HK-2 (cell line): ENCODE measurements around the gene NFATC1.

ENCODE experiments used
- DNase-seq: peaks from one replicate; pipeline ENCODE4 v3.0.0-alpha.2; 2018; ENCODE audit not compliant: unreplicated experiment

The NFATC1 gene

DNA sequence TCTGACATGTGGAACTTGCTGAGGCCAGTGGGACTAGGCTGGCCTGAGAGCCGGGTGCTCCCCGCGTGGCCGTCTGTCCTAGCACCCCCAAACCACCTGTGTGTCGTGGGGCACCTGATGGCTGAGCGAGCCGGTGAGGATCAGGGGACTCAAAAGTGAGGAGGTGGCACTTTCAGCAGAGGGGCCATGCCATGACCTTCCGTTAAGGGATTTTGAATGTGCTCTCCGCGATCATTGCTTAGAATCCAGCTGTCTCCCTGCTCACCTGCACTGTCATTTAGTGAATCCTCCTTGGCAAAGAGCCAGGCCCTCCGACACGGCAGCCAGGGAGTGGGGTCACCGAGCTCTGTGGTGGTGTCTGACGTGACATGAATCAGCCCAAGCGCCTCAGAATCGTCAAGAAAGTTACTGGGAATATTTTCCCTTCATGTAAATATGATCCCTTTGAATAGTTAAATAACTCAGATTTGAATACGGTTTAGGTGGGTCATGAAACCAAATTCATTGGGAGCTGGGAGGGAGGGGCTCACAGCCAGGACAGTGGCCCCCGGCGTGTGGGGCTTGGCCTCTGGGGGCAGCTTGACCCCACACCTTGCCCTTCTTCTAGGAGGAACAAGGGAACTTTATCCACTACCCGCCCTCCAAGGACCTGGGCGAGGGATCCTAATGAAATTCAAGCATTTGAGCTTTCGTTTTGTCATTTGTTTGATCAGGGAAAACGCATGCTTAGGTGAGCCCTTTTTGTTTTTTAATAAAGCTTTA lies 9.5 kb downstream of the NFATC1 start:
- DNase-seq = no peak

DNA sequence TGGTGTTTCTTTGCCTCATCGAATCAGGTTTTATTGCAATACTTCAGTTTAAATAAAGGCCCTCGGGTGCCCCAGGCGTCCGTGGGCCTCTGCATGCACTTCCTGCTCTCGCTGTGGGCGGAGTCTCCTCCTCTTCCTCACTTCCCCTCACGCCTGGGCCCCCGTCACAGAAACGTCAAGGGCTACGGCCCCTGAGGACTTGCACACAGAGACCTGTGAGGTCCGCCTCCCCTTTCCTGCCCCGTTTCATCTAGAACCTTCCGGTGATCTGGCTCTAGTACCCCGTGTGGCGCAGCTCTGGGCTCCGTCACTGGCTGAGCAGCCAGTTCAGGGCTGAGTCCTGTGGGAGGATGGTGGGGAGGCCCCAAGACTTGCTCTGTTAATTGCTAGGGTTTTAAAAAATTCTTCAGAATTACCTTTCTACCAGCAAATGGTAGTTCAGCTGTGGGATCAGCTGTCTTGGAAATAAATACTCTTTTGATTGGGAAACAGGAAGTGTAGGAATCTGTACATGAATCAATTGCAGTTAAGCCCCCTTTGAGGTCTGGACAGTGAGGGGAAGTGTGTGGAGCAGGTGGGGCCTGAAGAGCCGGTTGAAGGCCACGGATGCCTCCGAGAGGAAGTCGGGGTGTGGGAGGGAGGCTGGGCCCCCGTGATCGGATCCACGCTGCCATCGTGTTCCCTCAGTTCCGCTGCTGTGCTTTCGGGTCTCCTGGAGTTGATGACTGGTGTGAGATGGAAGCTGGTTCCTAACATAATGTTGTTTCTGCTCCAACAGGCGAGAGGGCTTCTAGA lies 10.2 kb downstream of the NFATC1 start:
- DNase-seq = no peak

DNA sequence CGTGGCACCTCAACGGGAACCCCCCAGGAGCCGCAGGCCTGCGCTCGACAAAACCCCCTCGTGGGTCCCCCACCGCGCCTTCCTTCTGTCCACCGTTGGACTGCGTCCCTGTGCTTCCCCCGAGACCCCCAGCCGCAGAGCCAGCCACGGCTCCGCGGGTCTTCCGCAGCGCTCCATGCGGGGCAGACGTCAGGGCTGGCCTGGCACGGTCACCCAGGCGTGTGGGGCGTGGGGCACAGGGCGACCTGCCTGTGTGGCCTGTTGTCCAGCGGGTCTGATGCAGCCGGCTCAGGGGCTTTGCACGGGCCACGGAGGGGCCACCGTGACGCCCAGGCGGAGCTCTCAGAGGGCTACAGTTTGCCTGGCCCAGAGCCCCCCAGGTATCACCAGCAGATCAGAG lies 11.0 kb downstream of the NFATC1 start:
- no peak for DNase-seq

DNA sequence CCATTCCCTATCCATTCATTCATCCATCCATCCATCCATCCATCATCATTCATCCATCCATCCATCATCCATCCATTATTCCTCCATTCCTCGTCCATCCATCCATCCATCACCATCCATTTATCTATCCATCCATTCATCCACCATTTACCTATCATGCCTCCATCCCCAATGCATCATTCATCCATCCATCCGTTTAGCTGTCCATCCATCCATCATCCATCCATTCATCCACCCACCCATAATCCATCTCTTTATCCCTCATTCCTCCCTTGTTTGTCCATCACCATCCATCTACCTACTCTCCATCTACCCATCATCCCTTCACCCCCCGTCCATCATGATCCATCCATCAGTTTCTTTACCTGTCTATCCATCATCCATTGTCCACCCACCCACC lies 13.6 kb downstream of the NFATC1 start:
- DNase-seq = no peak

DNA sequence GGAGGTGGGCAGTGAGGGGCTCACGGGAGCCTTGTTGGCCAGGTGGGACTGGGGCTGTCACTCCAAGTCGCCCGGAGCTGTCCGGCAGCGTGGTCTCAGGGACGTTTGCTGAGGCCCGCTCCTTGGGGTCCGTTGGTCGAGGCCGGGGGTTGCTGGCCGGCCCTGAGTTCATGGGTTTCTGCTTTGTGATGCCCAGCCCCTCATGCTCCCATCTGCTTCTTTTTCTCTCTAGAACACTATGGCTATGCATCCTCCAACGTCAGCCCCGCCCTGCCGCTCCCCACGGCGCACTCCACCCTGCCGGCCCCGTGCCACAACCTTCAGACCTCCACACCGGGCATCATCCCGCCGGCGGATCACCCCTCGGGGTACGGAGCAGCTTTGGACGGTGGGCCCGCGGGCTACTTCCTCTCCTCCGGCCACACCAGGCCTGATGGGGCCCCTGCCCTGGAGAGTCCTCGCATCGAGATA lies 14.5 kb downstream of the NFATC1 start:
- no peak for DNase-seq

DNA sequence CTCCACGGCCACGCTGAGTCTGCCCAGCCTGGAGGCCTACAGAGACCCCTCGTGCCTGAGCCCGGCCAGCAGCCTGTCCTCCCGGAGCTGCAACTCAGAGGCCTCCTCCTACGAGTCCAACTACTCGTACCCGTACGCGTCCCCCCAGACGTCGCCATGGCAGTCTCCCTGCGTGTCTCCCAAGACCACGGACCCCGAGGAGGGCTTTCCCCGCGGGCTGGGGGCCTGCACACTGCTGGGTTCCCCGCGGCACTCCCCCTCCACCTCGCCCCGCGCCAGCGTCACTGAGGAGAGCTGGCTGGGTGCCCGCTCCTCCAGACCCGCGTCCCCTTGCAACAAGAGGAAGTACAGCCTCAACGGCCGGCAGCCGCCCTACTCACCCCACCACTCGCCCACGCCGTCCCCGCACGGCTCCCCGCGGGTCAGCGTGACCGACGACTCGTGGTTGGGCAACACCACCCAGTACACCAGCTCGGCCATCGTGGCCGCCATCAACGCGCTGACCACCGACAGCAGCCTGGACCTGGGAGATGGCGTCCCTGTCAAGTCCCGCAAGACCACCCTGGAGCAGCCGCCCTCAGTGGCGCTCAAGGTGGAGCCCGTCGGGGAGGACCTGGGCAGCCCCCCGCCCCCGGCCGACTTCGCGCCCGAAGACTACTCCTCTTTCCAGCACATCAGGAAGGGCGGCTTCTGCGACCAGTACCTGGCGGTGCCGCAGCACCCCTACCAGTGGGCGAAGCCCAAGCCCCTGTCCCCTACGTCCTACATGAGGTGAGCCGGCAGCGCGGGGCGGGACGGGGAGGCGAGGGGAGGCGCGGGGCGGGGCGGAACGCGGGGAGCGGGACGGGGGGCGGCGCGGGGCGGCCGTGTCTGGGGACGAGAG lies 15.2 kb downstream of the NFATC1 start:
- DNase-seq = no peak

DNA sequence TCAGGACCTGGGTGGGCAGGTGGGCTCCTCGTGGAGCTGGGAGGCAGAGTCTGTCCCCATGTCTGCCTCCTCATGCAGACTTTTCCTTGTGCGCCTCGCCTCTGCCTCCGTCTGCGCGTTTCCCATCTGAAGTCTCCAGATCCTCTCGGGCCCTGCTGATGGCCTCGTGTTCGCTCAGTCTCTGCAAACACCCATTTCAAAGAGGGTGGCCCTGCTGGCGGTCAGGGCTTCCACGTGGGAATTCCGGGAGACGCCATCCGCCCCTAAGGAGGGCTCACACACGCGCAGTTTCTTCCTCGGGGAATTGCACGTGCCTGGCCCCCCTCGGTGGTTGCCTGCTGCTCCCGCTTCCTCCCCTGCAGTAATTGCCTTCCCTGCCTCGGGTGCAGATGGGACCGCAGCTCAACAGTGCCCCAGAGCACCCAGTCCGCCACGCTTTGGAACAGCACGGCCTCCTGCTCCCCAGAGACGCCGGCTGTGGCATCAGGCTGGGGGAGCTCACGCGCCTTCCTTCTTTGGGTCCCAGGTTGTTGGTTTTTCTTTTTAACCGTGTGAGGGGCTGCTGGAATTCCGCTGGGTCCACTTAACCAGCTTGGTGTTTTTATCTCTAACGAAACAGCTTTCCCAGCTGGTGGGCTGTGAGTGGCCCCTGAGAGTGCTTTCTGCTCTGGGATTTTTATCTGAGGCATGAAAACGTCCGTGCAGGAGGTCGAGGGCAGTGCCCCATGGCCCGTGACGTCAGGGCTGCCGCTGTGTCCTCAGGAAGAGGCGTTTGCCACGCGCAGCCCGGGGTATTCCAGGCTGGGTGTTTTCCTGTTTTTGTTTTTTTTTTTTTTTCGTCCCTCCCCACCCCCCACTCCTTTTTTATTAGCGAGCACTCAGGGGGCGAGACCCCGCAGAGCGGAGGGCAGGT lies 16.1 kb downstream of the NFATC1 start:
- DNase-seq = no peak

DNA sequence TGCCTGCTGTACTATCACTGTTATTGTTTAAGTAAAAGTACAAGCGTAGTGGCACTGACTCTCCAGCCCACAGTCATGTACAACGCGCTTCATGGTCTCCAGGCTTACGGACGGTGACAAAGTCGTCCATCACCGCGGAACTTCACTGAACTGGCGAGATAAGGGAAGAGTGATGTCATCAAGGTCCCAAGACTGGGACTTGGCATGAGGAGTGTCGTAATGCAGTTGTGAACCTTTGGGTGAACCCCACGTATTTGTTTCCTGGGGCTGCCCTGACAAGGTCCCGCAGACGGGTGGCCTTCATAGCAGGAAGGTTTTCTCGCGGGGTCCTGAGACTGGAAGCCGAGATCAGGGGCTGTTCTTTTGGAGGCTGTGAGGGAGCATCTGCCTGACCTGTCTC lies 17.3 kb downstream of the NFATC1 start:
- DNase-seq = no peak

DNA sequence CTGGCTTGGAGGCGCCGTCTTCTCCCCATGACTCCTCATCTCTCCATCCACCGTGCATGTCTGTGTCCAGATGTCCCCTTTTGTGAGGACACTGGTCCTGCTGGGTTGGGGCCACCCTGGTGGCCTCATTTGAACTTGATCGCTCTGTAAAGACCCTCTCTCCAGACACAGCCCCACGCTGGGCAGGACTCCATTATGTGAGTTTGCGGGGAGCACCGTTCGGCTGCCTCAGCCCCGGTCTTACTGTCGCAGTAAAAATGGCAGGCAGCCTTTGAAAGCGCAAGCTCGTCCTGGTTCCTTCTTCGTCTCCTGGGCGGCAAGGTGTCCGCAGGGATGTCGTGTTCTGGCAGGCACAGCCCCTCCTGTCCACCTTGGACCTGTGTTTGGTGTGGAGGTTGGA lies 17.7 kb downstream of the NFATC1 start:
- DNase-seq = no peak

DNA sequence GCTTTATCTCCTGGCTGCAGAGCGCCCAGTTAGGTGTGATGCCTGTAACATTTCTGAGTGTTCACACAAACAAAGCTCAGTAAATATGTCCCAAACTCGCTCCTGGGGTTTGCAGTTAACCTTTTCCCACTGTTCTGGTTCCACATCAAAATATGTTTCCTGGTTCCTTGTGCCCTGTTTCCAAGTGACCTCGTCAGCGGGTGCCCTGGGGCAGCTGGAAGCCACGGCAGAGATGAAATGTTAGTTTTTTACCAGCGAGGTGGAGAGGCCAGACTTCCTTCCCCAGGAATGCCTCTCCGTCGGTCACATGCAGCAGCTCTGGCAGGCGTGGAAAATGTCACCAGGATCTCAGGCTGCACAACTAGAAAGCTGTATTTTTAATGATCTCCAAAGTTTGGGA lies 18.2 kb downstream of the NFATC1 start:
- DNase-seq = no peak

DNA sequence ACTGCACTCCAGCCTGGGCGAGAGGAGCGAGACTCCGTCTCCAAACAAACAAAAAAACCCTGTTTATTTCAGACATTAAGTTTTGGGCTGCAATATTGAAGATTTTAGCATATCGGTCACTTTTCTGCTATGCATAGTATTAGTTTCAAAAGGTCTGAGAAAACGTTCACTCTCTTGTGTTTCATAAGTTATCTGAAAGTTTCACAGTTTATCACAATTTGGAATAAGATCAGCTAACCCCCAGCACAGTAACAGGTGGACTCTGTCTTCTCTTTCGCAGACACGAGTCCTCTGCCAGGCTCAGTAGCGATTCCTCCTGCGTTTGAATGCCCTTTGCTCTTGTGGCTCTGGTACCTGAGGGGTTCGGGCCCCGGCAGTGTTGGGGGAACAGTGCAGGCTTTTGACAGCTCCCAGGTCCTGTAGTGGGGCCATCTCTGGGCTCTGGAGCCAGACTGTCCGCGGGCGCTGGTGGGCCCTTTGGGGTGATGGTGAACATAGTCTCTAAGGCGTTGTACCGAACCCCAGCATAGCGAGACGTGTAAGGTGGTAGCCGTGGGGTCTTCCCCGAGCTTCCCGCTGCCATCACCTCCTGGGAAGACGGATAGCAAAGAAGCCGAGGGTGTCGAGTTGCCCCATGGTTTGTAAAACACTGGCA lies 20.4 kb downstream of the NFATC1 start:
- DNase-seq = no peak

DNA sequence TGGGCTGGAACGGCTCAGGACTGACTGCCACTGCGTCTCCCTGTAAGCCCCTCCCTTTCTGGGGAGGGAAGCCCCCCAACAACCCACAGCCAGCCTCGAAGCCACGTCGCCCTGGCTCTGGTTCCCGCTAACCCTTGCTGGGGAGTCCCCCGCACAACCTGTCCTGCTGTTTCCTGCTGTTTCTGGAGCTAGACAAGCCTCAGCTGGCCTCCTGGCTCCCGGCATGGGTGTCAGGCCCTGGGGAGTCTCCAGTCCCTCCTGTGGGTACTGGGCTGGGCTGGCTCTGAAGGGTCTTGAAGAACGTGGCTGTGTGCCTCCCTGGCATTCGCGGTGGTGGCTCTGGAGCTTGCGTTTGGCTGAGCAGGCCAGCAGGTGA lies 20.9 kb downstream of the NFATC1 start:
- DNase-seq = no peak

DNA sequence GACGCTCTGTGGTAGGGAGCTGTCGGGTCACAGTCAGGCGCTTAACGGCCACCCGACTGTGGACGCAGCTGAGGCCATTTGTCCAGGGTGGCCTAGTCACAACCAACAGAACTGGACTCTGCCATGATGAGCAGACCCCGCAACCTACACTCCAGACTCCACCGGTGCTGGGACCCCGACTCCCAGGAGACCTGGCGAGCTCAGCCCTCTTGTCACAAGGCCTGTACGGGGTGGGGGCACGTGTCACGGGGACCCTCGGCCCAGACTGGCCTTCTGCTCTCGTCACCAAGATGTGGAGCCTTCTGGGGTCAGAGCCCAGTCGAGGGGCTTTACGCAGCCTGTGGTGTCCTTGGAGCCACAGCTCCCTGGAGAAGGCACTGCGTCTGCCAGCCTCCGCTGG lies 22.5 kb downstream of the NFATC1 start:
- DNase-seq = no peak

DNA sequence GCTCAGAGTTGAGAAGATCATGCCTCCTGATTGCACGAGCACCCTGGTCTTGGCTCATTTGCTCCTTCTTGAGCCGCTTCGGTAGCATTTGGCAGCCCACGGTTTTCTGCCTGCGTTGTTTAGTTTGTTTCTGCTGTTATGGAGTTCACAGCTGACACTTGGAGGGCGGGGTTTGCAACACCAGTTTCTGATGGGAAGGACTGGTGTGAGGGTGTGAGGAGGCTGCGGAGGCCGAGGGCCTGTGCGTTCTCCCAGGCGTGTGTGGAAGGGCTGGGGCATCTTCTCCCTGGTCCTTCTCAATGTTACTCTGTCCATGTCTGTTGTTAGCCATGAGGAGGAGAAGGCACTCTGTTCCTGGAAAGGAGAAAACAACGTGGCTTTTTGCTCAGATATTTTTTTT lies 22.9 kb downstream of the NFATC1 start:
- no peak for DNase-seq

DNA sequence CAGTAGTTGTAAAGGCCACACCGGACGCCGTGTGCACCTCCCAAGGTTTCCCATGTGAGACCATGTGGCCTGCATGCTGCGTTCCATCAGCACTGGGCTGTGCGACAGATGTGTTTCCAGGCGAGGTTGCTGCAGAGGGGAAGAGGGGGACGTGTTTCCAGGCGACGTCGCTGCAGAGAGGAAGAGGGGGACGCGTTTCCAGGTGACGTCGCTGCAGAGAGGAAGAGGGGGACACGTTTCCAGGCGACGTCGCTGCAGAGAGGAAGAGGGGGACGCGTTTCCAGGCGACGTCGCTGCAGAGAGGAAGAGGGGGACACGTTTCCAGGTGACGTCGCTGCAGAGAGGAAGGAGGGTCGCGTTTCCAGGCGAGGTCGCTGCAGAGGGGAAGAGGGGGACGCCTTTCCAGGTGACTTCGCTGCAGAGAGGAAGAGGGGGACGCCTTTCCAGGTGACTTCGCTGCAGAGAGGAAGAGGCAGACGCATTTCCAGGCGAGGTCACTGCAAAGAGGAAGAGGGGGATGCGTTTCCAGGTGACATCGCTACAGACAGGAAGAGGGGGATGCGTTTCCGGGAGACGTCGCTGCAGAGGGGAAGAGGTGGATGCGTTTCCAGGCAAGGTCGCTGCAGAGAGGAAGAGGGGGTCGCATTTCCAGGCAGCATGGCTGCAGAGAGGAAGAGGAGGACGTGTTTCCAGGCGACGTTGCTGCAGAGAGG lies 24.5 kb downstream of the NFATC1 start:
- no peak for DNase-seq

DNA sequence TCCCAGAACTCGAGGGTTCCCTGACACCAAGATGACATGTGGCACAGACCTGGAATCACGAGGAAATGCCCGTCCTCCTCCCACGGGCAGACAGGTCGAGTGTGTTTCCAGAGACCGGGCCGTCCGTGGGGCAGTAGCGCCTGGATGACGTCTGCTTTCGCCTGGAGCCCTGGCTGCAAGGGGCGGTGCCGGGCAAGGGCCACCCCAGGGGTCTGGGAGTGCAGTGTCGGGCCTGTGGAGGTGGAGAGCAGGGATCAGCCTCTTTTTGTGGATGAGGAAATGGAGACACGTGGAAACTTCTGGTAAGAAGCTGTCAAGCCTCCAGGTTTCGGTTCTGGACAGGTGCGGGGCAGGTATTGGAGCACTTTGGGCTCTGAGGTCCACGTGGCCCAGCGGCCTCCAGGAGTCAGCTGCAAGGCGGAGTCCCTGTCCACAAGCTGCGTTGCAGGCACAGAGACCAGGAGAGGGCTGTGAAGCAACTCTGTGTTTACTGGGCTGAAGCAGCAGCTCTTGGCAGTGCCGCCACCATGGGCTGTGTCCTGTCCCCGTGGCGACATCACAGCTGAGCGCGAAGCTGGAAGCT lies 25.6 kb downstream of the NFATC1 start:
- DNase-seq = no peak

DNA sequence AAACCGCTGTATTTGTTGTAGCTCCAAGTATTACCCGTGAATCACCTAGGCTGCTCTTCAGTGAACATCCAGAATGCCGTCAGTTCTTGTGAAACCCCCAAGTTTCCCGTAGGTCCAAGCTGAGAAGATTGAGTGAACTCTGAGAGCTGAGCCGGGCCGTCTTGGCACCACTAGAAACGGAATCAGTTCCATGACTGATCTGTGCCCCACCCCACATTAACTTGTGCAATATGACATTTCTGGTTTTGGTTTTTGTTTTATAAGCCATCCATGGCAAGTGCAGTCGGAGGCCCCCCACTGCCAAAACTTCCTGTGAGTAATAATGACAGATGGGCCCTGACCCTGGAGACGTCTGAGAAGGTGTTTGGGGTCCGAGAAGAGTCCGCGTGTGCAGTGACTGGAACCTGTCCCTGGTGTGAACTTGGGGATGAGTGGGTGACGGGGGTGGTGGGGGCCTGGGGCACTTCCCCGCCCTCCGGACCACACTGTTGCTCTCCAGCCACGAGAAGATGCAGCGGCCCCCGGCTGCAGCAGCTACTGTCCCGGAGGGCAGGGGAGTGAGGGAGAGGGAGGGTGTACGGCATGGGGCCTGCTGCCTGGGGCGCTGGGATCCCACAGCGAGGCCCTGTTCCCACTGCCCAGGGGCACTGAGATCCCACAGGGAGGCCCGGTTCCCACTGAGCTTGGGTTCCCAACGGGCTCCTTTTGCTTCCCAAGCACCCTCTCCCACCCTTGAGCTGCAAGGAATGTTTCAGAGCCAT lies 26.5 kb downstream of the NFATC1 start:
- DNase-seq = no peak

DNA sequence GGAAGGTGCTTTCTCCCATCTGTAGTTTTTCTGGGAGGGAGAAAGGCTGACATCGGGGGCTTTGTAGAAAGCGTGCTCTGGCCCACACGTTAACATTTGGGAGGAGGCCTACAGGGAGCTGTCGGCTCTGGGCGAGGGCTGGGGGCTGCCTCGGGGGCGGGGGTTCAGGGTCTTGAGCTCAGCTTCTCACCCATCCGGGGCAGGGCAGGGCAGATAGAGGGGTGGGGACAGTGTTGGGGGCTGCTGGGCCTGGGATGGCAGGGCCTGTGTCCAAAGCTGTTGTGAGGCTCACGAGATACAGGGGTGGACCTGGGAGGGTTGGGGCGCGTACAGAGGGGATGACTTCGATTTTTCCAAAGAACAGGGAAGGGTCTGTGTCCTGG lies 27.0 kb downstream of the NFATC1 start:
- DNase-seq = no peak
